K562 (cell line): Measurements from ENCODE around the gene ZYG11A. TPM values are rescaled to one million over a fixed set of nuclear protein-coding genes. Genes with fewer than 3 reads are reported as not detected.

ENCODE experiments used
- EP400 ChIP-seq: fragments of 450-650 bp; IDR thresholded peaks from 2 replicates; pipeline ENCODE4 v1.6.1; 2017; ENCODE audit warnings: antibody characterized with exemption, mild to moderate bottlenecking, moderate library complexity
- ERF ChIP-seq: fragments of 450-650 bp; formaldehyde crosslinking; IDR thresholded peaks from 2 replicates; pipeline ENCODE4 v1.4.0; 2020; ENCODE audit warnings: mild to moderate bottlenecking, mixed read lengths
- ESRRB ChIP-seq: fragments of 250-450 bp; sonication (Bioruptor Pico); IDR thresholded peaks from 2 replicates; pipeline ENCODE4 v1.5.0; 2020; ENCODE audit warnings: mild to moderate bottlenecking, moderate library complexity, borderline replicate concordance
- ETV1 ChIP-seq: fragments of 450-650 bp; conservative IDR thresholded peaks from 2 replicates; pipeline ENCODE4 v1.6.1; 2016; ENCODE audit warnings: missing genetic modification characterization, control low read depth, low read depth, missing compliant biosample characterization
- HLTF ChIP-seq: fragments of 450-650 bp; IDR thresholded peaks from 2 replicates; pipeline ENCODE4 v1.6.1; 2016
- HNRNPL ChIP-seq: fragments of 200-400 bp; formaldehyde crosslinking; IDR thresholded peaks from 2 replicates; pipeline ENCODE4 v1.6.1; 2017; ENCODE audit warnings: low read depth, mild to moderate bottlenecking, low read length
- MED1 ChIP-seq: sonication (generic); formaldehyde crosslinking; IDR thresholded peaks from 2 replicates; pipeline ENCODE4 v1.8.1; 2023; ENCODE audit warnings: missing genetic modification reagents, borderline replicate concordance
- POLR2B ChIP-seq: fragments of 450-650 bp; IDR thresholded peaks from 2 replicates; pipeline ENCODE4 v1.6.1; 2018; ENCODE audit warnings: low read depth; ENCODE audit not compliant: partially characterized antibody
- RBM25 ChIP-seq: fragments of 200-400 bp; formaldehyde crosslinking; IDR thresholded peaks from 2 replicates; pipeline ENCODE4 v1.6.1; 2018; ENCODE audit warnings: low read length, low read depth, moderate library complexity; ENCODE audit not compliant: severe bottlenecking
- SRSF3 ChIP-seq: fragments of 200-400 bp; formaldehyde crosslinking; IDR thresholded peaks from 2 replicates; pipeline ENCODE4 v1.6.1; 2016; ENCODE audit warnings: mild to moderate bottlenecking, low read length, moderate library complexity; ENCODE audit not compliant: insufficient read depth
- TCF7 ChIP-seq: sonication (generic); IDR thresholded peaks from 2 replicates; pipeline ENCODE4 v1.6.1; 2016; ENCODE audit warnings: antibody characterized with exemption, borderline replicate concordance
- TRIM28 ChIP-seq: fragments of 450-650 bp; IDR thresholded peaks from 2 replicates; pipeline ENCODE4 v1.6.1; 2017
- ZC3H8 ChIP-seq: fragments of 450-650 bp; IDR thresholded peaks from 2 replicates; pipeline ENCODE4 v1.6.1; 2017
- ZNF134 ChIP-seq: fragments of 250-450 bp; sonication (Bioruptor Pico); conservative IDR thresholded peaks from 2 replicates; pipeline ENCODE4 v1.4.0; 2020
- ZNF165 ChIP-seq: fragments of 250-450 bp; sonication (Bioruptor Pico); IDR thresholded peaks from 2 replicates; pipeline ENCODE4 v1.4.0; 2020; ENCODE audit warnings: borderline replicate concordance
- ZNF212 ChIP-seq: fragments of 450-650 bp; formaldehyde crosslinking; IDR thresholded peaks from 2 replicates; pipeline ENCODE4 v1.4.0; 2020; ENCODE audit warnings: mild to moderate bottlenecking
- ZNF253 ChIP-seq: fragments of 250-450 bp; sonication (Bioruptor Pico); conservative IDR thresholded peaks from 2 replicates; pipeline ENCODE4 v1.6.1; 2021; ENCODE audit warnings: mild to moderate bottlenecking
- ZNF324 ChIP-seq: fragments of 250-450 bp; sonication (Bioruptor Pico); IDR thresholded peaks from 2 replicates; pipeline ENCODE4 v1.4.0; 2020; ENCODE audit warnings: mild to moderate bottlenecking
- polyA plus RNA-seq, 8 experiments: library from polyadenylated mRNA; depleted of rRNA in 4 of 8; stranded (reverse) in 5 of 8; unstranded in 3 of 8; fragments of >200 nt; fragmentation: Nextera tagmentation in 2 of 8; fragmentation: Illumina TruSeq in 1 of 8; extraction: Ambion mirVana in 2 of 8; extraction: Trizol in 1 of 8; gene quantifications; 2 replicates each; pipeline versions ENCODE4 v1.2.1 to v1.2.3, GENCODE V29; 2011 to 2014; ENCODE audit warnings: inconsistent platforms in 1 of 8, missing spikeins in 1 of 8
- total RNA-seq, 7 experiments: library from RNA; depleted of rRNA in 6 of 7; stranded (reverse); fragments of >200 nt in 6 of 7; fragmentation: Illumina TruSeq in 2 of 7; extraction: Trizol in 2 of 7; gene quantifications; 2 replicates each; pipeline versions ENCODE4 v1.2.1 to v1.2.3, GENCODE V29; 2011 to 2021; ENCODE audit warnings: low replicate concordance in 1 of 7
- TF ChIP-seq, protein P1 (sequence below): IDR thresholded peaks from 2 replicates; pipeline ENCODE4 v1.6.1; 2011; ENCODE audit warnings: borderline replicate concordance, low read depth, mild to moderate bottlenecking, moderate library complexity, low read length; ENCODE audit not compliant: insufficient read depth, poor library complexity, severe bottlenecking
- TF ChIP-seq, protein P2 (sequence below): fragments of 450-650 bp; formaldehyde crosslinking; conservative IDR thresholded peaks from 2 replicates; pipeline ENCODE4 v1.4.0; 2022; ENCODE audit warnings: mild to moderate bottlenecking, missing genetic modification characterization
- TF ChIP-seq, protein P3 (sequence below), 3 experiments: IDR thresholded peaks in 2 of 3; conservative IDR thresholded peaks in 1 of 3; 2 replicates each; pipeline ENCODE4 v1.5.1; 2011 to 2012; ENCODE audit warnings: low read length in 3 of 3, mild to moderate bottlenecking in 3 of 3, control low read depth in 2 of 3, improper control_type of control experiment in 1 of 3, inconsistent platforms in 1 of 3, low read depth in 1 of 3, mixed read lengths in 1 of 3, moderate library complexity in 1 of 3; ENCODE audit not compliant: insufficient read depth in 2 of 3

The ZYG11A gene
- total and polyA plus RNA-seq, 9 of the 15 experiments (the other 6 are each of a cell fraction or from before 2014, with no cell fraction given): 4.5 to 21.9 (median 14.0) TPM

DNA sequence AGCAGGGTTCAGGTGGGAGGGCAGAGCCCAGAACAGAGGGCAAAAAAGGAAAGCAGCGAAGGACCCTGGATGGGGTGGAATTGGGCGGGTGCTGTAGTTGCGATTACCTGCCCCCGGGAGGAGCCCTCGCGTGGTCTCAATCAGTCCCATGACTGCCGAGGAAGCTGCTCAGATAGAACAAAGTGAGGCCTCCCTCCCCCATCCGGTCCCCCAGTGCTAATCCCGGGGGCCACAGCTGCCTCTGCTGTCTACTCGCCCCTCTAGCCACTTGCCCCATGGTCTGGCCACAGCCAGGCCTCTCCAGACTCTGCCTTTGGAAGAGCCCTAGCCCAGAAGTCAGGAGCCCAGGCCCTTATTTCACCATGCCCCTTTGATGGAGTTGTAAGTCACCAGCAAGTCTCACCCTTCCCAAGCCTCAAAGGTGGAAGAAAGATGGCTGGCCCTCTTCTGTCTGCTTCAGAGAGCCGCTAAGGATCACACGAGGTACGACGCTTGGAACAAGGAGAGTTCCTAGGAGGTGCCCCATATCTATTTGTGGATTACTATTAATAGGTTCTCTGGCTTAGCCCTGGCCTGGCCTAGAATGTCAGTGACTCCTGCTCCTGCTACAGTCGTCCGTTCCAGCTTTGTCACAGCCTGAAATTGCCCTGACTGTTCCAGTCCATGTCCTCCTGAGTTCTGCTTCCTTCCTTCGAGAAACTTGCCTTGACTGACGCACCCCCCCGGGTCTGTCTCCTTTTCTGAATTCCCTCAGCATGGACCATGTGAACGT is 62.6 kb downstream of the ZYG11A start (continued):
- TF ChIP-seq ETV1 (peak; percentile 29), ZNF324 (no peak), TRIM28 (no peak), POLR2B (no peak), HNRNPL (no peak), ZNF212 (CRISPR knock-in tag) (no peak), MED1 (no peak), ZNF134 (CRISPR knock-in tag) (no peak), ESRRB (CRISPR knock-in tag) (no peak), SRSF3 (no peak), RBM25 (no peak), TCF7 (0 out of 2 replicates have a peak, but pooled peaks have one; percentile 13), ZC3H8 (no peak), HLTF (no peak), ZNF165 (CRISPR knock-in tag) (no peak), ERF (no peak), EP400 (no peak), ZNF253 (CRISPR knock-in tag) (no peak)
- TF ChIP-seq, protein P1, sequence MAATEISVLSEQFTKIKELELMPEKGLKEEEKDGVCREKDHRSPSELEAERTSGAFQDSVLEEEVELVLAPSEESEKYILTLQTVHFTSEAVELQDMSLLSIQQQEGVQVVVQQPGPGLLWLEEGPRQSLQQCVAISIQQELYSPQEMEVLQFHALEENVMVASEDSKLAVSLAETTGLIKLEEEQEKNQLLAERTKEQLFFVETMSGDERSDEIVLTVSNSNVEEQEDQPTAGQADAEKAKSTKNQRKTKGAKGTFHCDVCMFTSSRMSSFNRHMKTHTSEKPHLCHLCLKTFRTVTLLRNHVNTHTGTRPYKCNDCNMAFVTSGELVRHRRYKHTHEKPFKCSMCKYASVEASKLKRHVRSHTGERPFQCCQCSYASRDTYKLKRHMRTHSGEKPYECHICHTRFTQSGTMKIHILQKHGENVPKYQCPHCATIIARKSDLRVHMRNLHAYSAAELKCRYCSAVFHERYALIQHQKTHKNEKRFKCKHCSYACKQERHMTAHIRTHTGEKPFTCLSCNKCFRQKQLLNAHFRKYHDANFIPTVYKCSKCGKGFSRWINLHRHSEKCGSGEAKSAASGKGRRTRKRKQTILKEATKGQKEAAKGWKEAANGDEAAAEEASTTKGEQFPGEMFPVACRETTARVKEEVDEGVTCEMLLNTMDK: no peak
- TF ChIP-seq, protein P2, sequence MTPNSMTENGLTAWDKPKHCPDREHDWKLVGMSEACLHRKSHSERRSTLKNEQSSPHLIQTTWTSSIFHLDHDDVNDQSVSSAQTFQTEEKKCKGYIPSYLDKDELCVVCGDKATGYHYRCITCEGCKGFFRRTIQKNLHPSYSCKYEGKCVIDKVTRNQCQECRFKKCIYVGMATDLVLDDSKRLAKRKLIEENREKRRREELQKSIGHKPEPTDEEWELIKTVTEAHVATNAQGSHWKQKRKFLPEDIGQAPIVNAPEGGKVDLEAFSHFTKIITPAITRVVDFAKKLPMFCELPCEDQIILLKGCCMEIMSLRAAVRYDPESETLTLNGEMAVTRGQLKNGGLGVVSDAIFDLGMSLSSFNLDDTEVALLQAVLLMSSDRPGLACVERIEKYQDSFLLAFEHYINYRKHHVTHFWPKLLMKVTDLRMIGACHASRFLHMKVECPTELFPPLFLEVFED (CRISPR knock-in tag): no peak
- TF ChIP-seq, protein P3, sequence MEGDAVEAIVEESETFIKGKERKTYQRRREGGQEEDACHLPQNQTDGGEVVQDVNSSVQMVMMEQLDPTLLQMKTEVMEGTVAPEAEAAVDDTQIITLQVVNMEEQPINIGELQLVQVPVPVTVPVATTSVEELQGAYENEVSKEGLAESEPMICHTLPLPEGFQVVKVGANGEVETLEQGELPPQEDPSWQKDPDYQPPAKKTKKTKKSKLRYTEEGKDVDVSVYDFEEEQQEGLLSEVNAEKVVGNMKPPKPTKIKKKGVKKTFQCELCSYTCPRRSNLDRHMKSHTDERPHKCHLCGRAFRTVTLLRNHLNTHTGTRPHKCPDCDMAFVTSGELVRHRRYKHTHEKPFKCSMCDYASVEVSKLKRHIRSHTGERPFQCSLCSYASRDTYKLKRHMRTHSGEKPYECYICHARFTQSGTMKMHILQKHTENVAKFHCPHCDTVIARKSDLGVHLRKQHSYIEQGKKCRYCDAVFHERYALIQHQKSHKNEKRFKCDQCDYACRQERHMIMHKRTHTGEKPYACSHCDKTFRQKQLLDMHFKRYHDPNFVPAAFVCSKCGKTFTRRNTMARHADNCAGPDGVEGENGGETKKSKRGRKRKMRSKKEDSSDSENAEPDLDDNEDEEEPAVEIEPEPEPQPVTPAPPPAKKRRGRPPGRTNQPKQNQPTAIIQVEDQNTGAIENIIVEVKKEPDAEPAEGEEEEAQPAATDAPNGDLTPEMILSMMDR (IDR thresholded peaks at IDR 0.05 in 2 of 3, conservative IDR thresholded peaks at IDR 0.05 in 1 of 3; ENCODE audit: insufficient read depth in 2 of 3, low read depth in 1 of 3, low read length in 3 of 3): peak; percentile 75 to 80 (median 78)
